GM21447 (cell line): ENCODE results near the gene NCOA6.

Experiments used
- ATAC-seq: cut with Tn5 transposase; IDR thresholded peaks from one replicate; pipeline ENCODE4 v1.9.1; 2021; ENCODE audit not compliant: unreplicated experiment

NCOA6 gene

GRCh38 chr20:34705397-34706301, 119.8 kb downstream of the NCOA6 start:
- no peak for ATAC-seq

GRCh38 chr20:34705008-34705396, 120.4 kb downstream of the NCOA6 start:
- no peak for ATAC-seq

GRCh38 chr20:34704177-34705007, 121.1 kb downstream of the NCOA6 start, which contains the start of gene TP53INP2:
TSS of gene TP53INP2 (plus strand) at chr20:34704344. CDS start at chr20:34708740, 4,396 bp downstream.
- ATAC-seq = peak; percentile 44

- no peak for ATAC-seq
These were observed 121.9 kb downstream of the NCOA6 start for GRCh38 chr20:34703424-34704176.

GRCh38 chr20:34703061-34703423, 122.4 kb downstream of the NCOA6 start:
- ATAC-seq = no peak

- no peak for ATAC-seq
These were observed 123.9 kb downstream of the NCOA6 start for GRCh38 chr20:34701405-34702085.

GRCh38 chr20:34693414-34693813, 132.0 kb downstream of the NCOA6 start:
- no peak for ATAC-seq

GRCh38 chr20:34691838-34692237, 133.6 kb downstream of the NCOA6 start:
- no peak for ATAC-seq

- no peak for ATAC-seq
These were observed 136.0 kb downstream of the NCOA6 start for GRCh38 chr20:34689486-34689885.

GRCh38 chr20:34683667-34684066, 141.8 kb downstream of the NCOA6 start:
- ATAC-seq = no peak

- no peak for ATAC-seq
These were observed 144.8 kb downstream of the NCOA6 start for GRCh38 chr20:34680586-34681175.

GRCh38 chr20:34676642-34677373, 148.6 kb downstream of the NCOA6 start, which contains the start of gene PIGU:
TSS of gene PIGU (minus strand) at chr20:34677092. CDS start at chr20:34677085, 7 bp downstream.
- peak; percentile 86 for ATAC-seq

GRCh38 chr20:34675993-34676641, 149.3 kb downstream of the NCOA6 start:
- ATAC-seq = no peak

GRCh38 chr20:34675561-34675960, 149.9 kb downstream of the NCOA6 start:
- no peak for ATAC-seq

GRCh38 chr20:34673412-34673811, 152.0 kb downstream of the NCOA6 start:
- ATAC-seq = no peak

- ATAC-seq = no peak
These were observed 156.4 kb downstream of the NCOA6 start for GRCh38 chr20:34669094-34669493.
